GM18519 (cell line): ENCODE results near the gene DPP9.

Source experiments
- ATAC-seq: cut with Tn5 transposase; IDR thresholded peaks from one replicate; pipeline ENCODE4 v1.9.1; 2021; ENCODE audit warnings: mild to moderate bottlenecking, moderate library complexity; ENCODE audit not compliant: unreplicated experiment, low FRiP score

DPP9 gene

DNA sequence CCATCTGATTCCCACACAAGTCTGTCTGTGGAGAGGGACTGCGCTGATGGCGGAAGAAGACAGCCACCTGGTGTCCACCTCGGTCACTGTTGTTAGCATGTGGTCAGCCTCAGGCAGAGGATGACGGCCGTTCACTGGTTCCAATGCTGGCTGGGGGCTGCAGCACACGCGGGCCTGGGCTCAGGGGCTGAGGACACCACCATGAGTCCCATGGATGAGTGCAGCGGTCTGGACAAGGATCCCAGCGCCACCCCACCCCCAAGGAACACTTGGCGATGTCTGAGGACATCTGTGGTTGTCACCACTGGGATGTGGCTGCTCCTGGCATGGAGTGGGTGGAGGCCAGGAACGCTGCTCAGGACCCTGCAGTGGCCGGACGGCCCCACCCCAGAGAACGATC, 10.9 kb downstream of the DPP9 start:
- no peak for ATAC-seq

DNA sequence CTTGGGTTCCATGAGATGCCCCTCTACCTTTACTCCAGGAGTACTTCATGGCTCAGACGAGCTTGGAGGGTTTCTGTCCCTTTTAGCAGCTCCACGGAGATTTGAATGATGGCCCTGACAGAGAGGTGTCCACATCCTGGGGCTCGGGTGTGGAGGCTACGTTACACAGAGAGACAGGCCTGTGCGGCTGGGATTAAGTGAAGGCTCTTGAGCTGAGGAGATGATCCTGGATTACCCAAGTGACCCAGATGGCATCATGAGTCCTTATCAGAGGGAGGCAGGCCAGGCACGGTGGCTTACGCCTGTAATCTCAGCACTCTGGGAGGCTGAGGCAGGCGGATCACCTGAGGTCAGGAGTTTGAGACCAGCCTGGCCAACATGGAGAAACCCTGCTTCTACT, 12.4 kb downstream of the DPP9 start:
- ATAC-seq = no peak

DNA sequence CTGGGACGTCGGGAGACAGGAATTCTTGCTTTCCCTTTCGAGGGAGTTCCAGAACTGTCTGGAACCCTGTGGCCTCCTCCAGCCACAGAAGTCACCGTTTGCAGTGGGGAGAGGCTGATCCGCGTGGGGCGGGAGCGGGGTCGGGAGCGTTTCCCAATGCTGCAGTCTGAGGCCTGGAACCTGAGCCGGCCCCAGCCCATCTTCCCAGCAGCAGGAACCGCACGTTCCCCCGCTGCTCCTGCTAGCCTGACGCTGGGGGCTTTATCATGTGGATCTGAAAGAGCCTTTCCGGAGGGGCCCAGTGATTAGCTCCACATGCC, 13.4 kb downstream of the DPP9 start:
- no peak for ATAC-seq

DNA sequence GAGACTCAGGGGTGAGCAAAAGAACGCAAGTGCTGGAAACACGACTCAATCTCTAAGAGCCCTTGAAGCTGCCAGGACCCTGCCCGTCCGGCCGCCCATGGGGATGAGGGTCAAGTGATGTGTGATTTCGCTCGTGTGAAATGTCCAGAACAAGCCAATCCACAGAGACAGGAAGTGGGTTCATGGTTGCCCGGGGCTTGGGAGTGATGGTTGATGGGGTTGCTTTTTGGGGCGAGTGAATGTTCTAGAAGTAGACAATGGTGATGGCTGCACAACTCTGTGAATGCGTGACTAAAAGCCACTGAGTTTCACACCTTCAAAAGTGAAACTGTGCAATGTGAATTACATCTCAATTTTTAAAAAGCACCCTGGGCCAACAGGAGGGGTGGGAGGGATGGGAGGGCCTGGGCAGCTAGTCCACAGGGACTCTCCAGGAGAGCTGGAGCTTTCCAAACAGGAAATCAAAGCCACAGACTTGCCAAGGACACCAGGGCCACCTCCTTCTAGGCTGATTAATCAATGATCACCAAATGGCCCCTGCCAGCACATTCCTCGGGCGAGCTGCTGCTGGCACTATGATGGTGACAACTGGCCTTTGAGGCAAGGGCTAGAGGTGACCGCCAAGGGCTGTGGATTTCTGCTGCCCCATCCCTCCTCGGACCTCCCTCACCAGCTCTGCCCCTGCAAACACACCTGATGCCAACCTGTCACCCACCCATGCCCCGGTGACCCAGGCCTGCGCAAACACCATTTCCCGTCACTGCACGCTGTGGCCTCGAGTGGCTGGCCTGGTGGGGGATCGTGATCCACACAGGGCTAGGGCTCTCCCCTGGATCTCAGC, 14.0 kb downstream of the DPP9 start:
- ATAC-seq = no peak

DNA sequence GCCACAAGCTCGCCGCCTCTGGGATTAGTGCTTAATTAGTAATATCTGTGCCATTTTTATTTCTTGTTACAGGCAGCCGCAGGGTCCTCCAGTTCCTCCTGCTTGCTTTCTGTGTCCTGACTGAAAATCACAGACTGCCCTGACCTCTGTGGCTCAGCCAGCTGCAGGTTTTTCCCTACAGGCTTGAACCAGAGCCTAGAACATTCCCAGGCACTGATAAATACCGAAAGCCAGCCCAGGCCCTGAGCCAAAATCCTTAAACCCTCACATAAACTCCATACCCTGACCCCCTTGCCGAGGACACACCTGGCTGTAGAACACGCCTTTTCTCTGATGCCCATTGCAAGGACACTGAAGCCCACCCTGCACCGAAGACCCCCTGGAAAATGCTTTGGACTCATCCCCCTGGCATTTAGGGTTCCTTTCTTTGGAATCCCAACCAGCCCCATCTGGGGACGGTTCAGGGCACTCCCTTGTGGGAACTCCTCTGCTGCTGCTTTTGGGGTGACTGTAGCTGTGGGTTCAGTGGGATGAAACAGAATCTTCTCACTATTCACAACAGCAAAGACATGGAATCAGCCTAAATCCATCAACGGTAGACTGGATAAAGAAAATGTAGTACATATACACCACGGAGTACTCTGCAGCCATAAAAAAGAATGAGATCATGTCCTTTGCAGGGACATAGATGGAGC, 15.5 kb downstream of the DPP9 start:
- no peak for ATAC-seq

DNA sequence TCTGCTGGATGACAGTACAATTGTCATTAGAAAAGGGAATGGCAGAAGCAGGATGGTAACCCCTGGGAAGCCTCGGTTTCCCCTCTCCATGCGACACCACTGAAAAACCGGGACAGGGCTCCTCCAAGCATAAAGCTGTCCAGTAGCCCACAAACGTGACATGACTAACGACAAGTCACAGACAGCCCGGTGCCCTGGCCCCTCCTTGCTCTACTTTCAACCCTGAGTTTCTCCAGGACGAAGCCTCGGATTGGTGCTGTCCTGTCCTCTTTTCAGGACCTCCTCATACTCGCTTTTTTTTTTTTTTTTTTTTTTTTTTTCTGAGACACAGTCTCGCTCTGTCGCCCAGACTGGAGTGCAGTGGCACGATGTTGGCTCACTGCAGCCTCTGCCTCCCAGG, 16.3 kb downstream of the DPP9 start:
- no peak for ATAC-seq

DNA sequence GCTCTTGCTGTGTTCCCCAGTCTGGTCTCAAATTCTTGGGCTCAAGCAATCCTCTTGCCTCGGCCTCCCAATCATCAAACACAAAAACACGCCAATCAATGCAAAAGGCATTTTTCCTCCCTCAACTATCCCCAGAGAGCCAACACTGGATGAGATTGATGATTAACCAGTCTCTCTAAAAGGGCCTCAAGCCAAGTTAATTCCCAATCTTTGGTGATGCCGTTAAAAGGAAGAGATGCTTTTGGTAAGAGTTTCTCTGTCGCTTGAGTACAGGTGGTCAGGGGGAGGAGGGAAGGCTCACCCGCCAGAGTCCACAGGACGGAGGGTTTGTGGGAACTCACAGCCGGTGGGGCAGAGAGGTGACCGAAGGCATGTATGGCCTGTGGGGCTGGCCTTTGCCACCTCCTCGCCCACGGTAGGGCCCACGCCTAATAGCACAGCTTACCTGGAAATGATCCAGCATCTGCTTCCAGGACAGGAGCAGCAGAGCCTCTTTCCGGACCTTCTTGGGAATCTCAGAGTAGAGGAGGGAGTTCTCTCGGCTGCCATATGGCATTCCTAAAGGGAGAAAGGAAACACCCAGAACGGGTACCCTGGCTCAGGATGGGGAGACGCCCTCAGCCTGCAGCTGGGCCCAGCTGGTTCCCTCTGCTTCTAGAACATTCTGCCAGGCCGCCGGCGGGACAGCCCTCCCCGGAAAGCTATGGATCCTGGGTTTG, 18.1 kb downstream of the DPP9 start:
- no peak for ATAC-seq

DNA sequence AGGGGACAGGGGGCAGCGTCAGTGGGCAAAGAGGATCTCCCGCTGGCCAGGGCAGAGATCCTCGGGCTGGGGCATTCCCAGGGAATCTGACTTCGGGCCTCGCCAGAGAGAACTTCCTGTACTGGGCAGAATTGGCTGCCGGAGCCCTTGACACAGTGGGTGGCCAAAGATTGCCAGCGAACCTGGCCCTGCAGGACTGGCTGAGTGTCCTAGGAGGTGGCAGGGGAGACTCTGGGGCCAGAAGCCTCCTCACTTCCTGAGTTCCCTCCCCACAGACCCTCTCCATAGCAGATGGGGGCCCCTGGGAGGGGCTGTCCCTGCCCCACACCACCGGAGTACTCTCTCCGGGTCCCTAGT, 19.3 kb downstream of the DPP9 start:
- ATAC-seq = no peak

DNA sequence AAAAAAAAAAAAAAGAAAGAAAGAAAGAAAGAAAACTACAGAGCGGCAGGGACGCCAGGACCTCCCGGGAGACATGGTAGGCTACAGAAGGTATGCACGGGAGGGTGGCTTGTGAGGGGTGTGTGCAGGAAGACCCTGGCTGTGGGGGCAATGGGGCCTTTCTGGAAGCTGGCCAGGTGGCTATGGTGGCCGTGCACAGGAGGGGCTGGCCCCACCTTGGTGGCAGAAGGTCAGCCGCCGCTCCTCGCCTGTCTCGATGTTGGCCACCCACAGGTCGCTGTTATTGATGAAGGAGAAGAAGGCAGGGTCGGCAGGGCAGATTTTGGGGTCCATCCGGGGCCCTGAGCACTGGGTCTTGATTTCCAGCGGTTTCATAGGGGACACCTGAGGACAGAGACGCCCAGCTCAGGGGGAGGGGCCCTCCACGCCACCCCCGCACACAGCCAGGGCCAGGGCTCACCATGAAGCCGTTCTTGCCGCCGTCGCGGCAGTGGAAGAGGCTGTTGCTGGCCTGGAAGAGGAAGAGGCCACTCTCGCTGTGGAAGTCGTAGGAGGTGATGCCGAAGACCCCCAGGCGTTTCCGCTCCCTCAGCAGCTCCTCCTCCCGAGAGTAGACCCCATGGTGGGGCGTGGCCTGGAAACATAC, 19.8 kb downstream of the DPP9 start:
- ATAC-seq = no peak

DNA sequence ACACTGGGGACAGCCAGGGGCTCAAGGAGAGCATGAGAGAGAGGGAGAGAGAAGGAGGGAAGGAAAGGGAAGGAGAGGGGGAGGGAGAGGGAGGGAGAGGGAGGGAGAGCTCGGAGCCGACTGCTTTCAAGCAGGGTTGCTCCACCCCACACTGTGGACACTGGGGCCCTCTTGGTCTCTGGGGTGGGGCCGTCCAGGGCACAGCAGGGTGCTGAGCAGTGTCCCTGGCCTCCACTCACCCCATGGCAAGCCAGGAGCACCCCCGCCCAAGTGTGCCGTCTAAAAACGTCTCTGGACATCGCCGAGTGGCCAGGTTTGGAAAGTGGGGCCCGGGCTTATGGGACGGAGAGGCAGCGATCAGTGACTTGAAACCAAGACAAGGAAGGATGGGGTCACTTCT, 20.9 kb downstream of the DPP9 start:
- no peak for ATAC-seq

DNA sequence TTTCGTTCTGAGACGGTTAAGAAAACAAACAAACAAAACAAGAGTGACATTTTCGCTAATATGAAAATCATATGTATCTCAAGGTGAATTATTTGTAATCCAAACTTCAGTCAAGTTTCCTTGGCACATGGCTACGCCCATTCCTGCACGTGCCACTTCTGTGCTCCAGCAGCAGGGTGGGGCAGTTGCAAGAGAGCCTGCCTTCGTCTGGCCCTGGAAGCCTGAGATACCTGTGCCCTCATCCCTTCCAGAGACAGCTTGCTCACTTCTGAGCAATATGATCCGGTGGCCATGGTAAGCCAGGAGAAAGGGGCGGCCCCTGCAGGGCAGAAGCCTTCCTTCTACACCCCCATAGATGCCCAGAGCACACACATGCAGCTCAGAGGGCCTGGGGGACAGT, 22.1 kb downstream of the DPP9 start:
- no peak for ATAC-seq

DNA sequence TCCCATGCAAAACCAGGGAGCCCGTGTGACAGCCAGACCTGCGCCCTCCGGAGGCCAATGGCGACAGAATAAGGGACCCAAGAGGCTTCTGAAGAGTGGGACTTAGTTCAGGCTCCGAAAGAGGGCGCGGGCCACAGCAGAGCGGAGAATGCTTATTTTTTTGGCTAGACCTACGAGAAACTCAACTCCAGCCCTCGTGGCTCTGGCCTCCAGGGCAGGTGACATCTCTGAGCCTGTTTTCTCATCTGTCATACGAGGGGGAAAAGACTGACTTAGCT, 23.0 kb downstream of the DPP9 start:
- no peak for ATAC-seq

DNA sequence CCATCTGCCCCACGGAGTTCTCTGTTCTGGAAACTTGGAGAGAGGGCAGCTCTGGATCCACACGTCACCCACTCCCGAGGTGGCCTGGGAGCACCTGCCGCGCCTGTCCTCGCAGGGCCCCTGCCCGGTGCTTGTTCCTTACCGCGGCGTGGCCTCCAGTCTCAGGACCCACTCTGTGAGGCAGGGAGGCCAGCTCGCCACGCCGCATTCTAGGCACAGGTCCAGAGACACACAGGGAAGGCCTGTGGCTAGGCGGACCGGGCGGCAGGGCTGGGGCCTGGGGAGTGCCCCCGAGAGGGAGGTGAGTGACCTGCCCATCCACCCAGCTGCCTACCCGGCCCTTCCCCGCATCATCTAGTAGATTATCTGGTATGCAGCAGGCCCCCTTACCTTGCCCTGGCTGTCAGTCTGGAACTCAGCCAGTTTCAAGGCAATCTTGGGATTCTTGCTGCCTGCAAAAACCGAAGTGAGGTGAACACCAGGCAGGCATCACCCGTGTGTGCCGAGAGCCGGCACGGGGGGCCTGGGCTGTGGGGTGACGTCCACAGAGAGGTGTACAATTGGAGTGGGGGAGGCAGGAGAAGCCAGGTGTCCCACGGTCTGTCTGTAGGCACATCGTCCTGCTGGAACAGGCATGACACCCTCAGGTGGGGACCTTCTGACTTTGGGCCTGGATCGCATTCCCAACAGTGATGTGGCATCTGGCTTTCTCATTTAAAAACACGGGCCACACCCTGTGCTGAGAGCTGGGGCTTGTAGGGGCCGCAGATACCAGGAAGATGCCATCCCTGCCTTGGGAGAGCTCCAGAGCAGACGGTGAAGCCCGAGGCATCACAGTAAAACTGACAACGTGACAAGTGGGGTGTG, 23.6 kb downstream of the DPP9 start:
- ATAC-seq = no peak

DNA sequence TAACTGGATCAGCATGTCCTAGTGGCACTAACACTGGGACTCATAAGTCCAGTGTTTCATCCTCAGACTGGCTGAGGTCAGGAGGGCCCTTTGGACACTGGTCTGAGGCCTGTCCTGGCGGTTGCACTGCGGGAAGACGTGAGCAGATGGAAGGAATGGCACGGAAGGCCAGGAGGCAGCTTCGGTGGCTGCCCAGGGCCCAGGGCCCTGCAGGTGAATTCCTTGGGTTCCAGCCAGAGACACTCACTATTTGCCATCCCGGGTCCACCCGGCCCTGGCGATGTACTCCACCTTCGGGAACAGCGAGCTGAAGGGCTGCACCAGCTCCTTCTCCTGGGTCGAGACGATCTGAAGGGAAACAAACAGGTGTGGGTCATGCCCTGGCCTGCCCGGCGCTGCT, 26.3 kb downstream of the DPP9 start:
- no peak for ATAC-seq

DNA sequence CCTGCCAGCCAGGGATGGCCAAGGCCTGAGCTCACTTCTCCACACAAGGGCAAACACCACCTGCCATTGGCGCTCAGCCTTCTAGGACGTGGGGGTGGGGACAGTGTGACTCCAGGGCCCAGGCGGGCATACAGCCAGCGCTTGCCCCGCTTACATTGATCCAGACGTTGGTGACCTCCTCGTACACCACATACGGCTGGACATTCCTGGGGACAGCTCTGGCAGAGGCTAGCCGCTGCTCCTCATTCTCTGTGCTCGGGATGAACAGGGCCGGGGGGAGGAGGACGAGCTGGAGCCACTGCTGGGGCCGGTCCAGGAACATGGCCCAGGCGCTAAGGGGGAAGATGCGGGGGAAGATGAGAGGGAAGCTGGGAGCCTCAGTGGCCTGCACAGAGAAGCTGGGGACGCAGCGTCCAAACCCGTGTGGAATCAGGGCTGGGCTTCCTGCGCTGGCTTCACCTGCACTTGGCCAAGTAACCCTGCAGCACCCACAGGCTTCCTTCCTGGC, 28.4 kb downstream of the DPP9 start:
- no peak for ATAC-seq

DNA sequence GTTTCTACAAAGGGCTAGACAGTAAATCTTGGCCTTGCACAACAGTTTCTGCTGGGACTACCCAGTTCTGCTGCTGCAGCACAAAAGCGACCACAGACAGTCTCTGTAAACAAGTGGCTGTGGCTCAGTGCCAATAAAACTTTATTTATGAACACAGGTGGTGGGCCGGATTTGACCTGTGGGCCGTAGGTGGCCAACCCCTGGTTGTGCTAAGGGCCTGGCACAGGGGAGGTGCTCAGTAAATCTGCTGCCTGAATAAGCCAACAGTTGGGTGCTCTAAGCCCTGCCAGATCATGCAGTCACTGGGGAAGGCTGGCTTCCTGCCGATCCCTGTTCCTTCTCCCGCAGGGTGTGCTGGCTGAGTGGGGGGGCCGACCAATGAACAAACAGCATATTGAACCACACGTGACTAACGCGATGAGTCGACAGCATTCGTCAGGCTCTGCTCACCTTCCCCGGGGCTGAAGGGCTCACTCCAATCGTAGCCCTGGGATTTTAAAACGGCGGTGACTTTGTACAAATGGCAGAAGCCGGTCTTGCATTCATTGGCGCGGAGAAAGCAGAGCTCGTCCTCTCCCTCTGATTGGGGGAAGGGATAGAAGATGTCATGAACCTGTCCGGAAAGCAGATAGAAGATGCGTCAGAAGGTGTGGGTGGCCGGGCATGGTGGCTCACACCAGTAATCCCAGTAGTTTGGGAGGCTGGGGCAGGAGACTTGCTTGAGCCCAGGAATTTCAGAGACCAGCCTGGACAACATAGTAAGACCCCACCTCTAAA, 29.2 kb downstream of the DPP9 start:
- no peak for ATAC-seq

DNA sequence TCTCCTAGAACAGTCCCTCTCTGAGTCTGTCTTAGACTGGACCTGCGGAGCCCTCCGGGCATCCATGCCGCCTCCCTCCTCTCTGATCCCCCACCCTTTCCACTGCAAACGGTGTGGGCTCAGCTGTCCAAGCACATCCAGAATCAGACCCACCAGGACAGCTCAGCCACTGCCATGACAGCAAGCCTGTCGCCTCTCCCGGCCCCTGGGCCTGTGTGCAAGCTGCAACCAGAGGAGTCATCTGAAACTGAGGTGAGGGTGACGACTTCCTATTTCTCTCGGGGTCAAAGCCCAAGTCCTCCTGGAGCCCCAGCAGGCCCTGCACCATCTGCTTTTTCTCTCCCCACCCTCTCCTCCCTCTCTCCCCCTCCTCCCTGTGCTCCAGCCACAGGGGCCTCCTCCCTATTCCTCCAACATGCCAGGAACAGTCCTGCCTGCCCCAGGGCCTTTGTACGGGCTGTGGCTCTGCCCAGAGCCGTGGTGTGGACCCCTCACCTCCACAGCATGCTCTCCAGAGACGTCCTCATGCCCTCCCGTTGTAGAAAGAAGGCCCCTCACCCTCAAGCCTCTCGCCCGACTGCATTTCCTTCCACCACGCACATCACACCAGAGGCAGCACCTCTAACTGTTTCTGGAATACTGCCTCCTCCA, 30.0 kb downstream of the DPP9 start:
- no peak for ATAC-seq

DNA sequence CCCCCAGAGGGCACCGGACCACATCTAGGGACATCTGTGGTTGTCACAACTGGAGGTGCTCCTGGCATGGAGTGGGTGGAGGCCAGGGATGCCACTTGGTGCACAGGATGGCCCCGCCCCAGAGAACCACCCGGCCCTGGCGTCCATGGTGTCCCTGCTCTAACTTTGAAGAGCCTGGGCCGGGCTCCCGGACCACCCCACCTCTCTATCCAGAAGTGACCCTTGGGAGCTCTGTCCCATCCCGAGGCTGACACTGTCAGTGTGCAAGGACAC, 30.6 kb downstream of the DPP9 start:
- no peak for ATAC-seq

DNA sequence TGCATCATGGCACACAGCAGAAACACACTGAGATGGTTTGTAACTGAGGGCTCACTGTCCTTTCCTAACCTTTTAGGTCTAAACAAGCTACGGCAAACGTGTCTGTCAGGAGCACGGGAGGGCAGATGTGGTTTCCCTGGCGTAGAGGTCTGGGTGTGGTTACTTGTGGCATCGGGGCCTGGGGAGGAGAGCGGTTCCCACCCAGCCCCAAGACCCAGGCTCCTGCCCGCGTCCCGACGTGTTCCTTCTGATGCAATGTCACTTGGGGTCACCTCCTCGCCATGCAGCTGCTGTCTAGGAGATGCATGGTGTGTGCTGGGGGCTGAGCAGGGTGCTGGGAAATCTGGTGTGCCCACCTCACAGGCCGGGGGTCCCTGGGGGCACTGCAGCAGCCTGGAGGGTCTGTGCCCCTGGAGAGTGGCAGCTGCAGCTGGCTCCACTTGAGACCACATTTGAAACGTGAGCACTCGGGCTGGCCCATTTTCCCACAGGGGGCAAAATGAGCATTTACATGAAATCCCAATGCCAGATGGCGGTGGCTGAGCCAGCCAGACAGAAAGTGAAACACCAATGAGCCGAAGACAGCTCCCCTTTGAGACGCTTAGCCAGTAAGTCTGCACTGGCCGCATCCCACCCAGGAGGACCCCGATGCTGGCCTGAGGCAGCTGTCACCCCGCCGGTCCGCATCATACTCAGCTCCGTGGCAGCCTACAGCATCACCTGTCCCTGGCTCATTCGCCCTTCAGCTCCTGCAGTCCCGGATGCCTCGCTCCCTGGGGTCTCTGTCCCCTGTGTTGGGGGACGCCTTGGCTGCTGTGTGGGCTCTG, 31.2 kb downstream of the DPP9 start:
- ATAC-seq = no peak
